ENCODE measurements around the gene OCEL1. TPM values are rescaled to one million over a fixed set of nuclear protein-coding genes. Genes with fewer than 3 reads are reported as not detected.

OCEL1 gene
- total and polyA plus RNA-seq, 2 of the 13 experiments (the other 11 are each of a cell fraction or from before 2014, with no cell fraction given): 10.6 to 17.2 TPM

DNA sequence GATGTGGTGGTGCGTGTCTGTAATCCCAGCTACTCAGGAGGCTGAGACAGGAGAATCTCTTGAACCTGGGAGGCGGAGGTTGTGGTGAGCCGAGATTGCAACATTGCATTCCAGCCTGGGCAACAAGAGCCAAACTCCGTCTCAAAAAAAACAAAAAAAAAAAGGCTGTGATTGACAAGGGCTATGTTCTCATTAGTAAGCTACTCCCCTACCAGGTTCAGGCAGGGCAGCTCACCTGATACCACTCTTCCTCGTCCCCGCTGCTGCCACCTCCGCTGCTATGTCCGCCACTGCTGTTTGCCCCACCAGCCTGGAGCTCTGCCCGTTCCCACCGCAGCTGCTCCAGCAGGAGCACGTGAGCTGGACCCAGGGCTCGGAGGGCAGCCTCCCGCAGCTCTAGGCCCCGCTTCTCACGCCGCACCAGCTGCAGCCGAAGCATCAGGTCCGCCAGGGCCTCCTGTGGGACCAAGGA is 29.2 kb downstream of the OCEL1 start (continued):
- no peak for TF ChIP-seq CCAR2 (optimal IDR thresholded peaks at IDR 0.05; ENCODE audit: low read depth, low read length)
- no peak for TF ChIP-seq KDM5B (CRISPR knock-in tag; IDR thresholded peaks at IDR 0.05; ENCODE audit: borderline replicate concordance)
- no peak; the same call in 1 of the 2 replicates for TF ChIP-seq KAT7 (CRISPR knock-in tag; IDR thresholded peaks at IDR 0.05; ENCODE audit: borderline replicate concordance)
- 0 out of 2 replicates have a peak, but pooled peaks have one; percentile 32 for TF ChIP-seq YEATS2 (CRISPR knock-in tag; IDR thresholded peaks at IDR 0.05; ENCODE audit: borderline replicate concordance)
- TF ChIP-seq ZNF678 (CRISPR knock-in tag; IDR thresholded peaks at IDR 0.05): no peak
- no peak for TF ChIP-seq DPF2 (CRISPR knock-in tag; IDR thresholded peaks at IDR 0.05; ENCODE audit: borderline replicate concordance, low read depth)
- TF ChIP-seq, protein P1, sequence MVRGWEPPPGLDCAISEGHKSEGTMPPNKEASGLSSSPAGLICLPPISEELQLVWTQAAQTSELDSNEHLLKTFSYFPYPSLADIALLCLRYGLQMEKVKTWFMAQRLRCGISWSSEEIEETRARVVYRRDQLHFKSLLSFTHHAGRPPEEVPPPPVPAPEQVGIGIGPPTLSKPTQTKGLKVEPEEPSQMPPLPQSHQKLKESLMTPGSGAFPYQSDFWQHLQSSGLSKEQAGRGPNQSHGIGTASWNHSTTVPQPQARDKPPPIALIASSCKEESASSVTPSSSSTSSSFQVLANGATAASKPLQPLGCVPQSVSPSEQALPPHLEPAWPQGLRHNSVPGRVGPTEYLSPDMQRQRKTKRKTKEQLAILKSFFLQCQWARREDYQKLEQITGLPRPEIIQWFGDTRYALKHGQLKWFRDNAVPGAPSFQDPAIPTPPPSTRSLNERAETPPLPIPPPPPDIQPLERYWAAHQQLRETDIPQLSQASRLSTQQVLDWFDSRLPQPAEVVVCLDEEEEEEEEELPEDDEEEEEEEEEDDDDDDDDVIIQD (CRISPR knock-in tag; IDR thresholded peaks at IDR 0.05; ENCODE audit: low read depth): no peak
- no peak for TF ChIP-seq CBX1 (IDR thresholded peaks at IDR 0.05; ENCODE audit: low read depth)
- TF ChIP-seq PAF1 (CRISPR knock-in tag; IDR thresholded peaks at IDR 0.05): no peak
- no peak for TF ChIP-seq ELK4 (CRISPR knock-in tag; IDR thresholded peaks at IDR 0.05; ENCODE audit: borderline replicate concordance)
- TF ChIP-seq RFX1 (IDR thresholded peaks at IDR 0.05): no peak
- no peak for TF ChIP-seq ZNF468 (CRISPR knock-in tag; IDR thresholded peaks at IDR 0.05)
- TF ChIP-seq ZNF577 (CRISPR knock-in tag; IDR thresholded peaks at IDR 0.05; ENCODE audit: borderline replicate concordance, low read depth): no peak
- TF ChIP-seq SOX5 (CRISPR knock-in tag; IDR thresholded peaks at IDR 0.05; ENCODE audit: borderline replicate concordance): peak; percentile 32; the same call in 1 of the 2 replicates
- TF ChIP-seq KDM3A (CRISPR knock-in tag; IDR thresholded peaks at IDR 0.05; ENCODE audit: low read depth): no peak
- TF ChIP-seq ATAD3A (CRISPR knock-in tag; IDR thresholded peaks at IDR 0.05): no peak
- TF ChIP-seq ZNF326 (CRISPR knock-in tag; IDR thresholded peaks at IDR 0.05; ENCODE audit: borderline replicate concordance): no peak
- peak; percentile 65; the same call in 1 of the 2 replicates for TF ChIP-seq TFAP4 (IDR thresholded peaks at IDR 0.05; ENCODE audit: borderline replicate concordance, low read depth)
- no peak for TF ChIP-seq ARNTL (CRISPR knock-in tag; IDR thresholded peaks at IDR 0.05)
- no peak for TF ChIP-seq NFIB (CRISPR knock-in tag; IDR thresholded peaks at IDR 0.05; ENCODE audit: borderline replicate concordance)
- TF ChIP-seq TMF1 (CRISPR knock-in tag; IDR thresholded peaks at IDR 0.05; ENCODE audit: low read depth): no peak
- peak; percentile 30; the same call in 1 of the 2 replicates for TF ChIP-seq HNF4A (CRISPR knock-in tag; IDR thresholded peaks at IDR 0.05)
- 0 out of 2 replicates have a peak, but pooled peaks have one; percentile 21 for TF ChIP-seq POGZ (CRISPR knock-in tag; IDR thresholded peaks at IDR 0.05)
- no peak for TF ChIP-seq MTERF4 (CRISPR knock-in tag; IDR thresholded peaks at IDR 0.05)
- peak; percentile 20; the same call in 1 of the 2 replicates for TF ChIP-seq ELF1 (CRISPR knock-in tag; IDR thresholded peaks at IDR 0.05)
- no peak for TF ChIP-seq ZNF776 (CRISPR knock-in tag; IDR thresholded peaks at IDR 0.05)
- no peak for TF ChIP-seq RARG (CRISPR knock-in tag; IDR thresholded peaks at IDR 0.05; ENCODE audit: low read depth)
- peak; percentile 55 for TF ChIP-seq THAP11 (CRISPR knock-in tag; IDR thresholded peaks at IDR 0.05)
- TF ChIP-seq EP300 (IDR thresholded peaks at IDR 0.05; ENCODE audit: low read depth in 2 of 2, low read length in 2 of 2): no peak
- no peak; the same call in 1 of the 2 replicates for TF ChIP-seq EP300 (CRISPR knock-in tag; IDR thresholded peaks at IDR 0.05; ENCODE audit: borderline replicate concordance)

Data from HepG2 (cell line).